ENCODE measurements around the gene HEXIM2. TPM values are rescaled to one million over a fixed set of nuclear protein-coding genes. Genes with fewer than 3 reads are reported as not detected.

The HEXIM2 gene
- total RNA-seq, 1 experiment from 2014 or later: 13.5 TPM

- ChIA-PET CTCF (interaction anchor here (1.2 to 4.4 kb wide), 3 partner anchors 9 to 26 kb away, joined by 5 to 36 read pairs (median 29); partner anchors contain the start of gene HEXIM1), POLR2A (interaction anchor here (0.7 to 7.0 kb wide), 7 partner anchors 10 to 23 kb away, joined by 4 to 176 read pairs (median 14); partner anchors contain the start of genes HEXIM1 and HEXIM2), RAD21 (ENCODE audit: low non-redundant PET in 1 of 2, low total read pairs in 2 of 2, uncharacterized antibody in 2 of 2, unreplicated experiment in 2 of 2) (interaction anchor here (1.2 to 1.4 kb wide), 2 partner anchors 11 kb away, joined by 5 read pairs; partner anchors contain the start of gene HEXIM2 (in 2 of the 2))
- Histone ChIP-seq H3K79me2 (ENCODE audit: insufficient read depth, low read length) (no peaks in the 10 kb centered on the region), H2AFZ (ENCODE audit: low read depth, low read length, poor library complexity, severe bottlenecking) (no peak overlapping the region), H3K36me3 (ENCODE audit: control insufficient read depth in 1 of 2, insufficient read depth in 2 of 2, low read length in 2 of 2) (no peaks in the 10 kb centered on the region), H3K4me3 (replicated peaks in 1 of 2; ENCODE audit: low read depth in 1 of 2, low read length in 2 of 2) (peak overlapping the region; percentile 28 to 60), H4K20me1 (ENCODE audit: insufficient read depth) (no peaks in the 10 kb centered on the region), H3K4me2 (ENCODE audit: low read length) (peak overlapping the region; percentile 98), H3K9me3 (ENCODE audit: control insufficient read depth in 1 of 2, insufficient read depth in 1 of 2, low read depth in 1 of 2, low read length in 2 of 2) (no peaks in the 10 kb centered on the region), H3K9ac (ENCODE audit: low read length) (peak overlapping the region; percentile 81), H3K27me3 (ENCODE audit: insufficient read depth, low read length) (no peaks in the 10 kb centered on the region), H3K4me1 (ENCODE audit: control insufficient read depth in 1 of 2, insufficient read depth in 2 of 2, low read length in 2 of 2) (peaks cover 64 to 70% of the 10 kb centered on the region in 2 experiments), H3K9me2 (ENCODE audit: insufficient read depth) (no peaks in the 10 kb centered on the region), H3K27ac (ENCODE audit: low read depth, low read length) (peak overlapping the region; percentile 99)
- TF ChIP-seq ZNF274 (IDR thresholded peaks at IDR 0.05; ENCODE audit: low read depth, low read length) (no peak), POLR2A (IDR thresholded peaks at IDR 0.05; ENCODE audit: borderline replicate concordance, extremely low read depth, insufficient read depth, insufficient read length) (no peak), POLR2AphosphoS5 (IDR thresholded peaks at IDR 0.05; ENCODE audit: low read depth, low read length) (no peak), CTCF (IDR thresholded peaks at IDR 0.05 in 2 of 3, conservative IDR thresholded peaks at IDR 0.05 in 1 of 3; ENCODE audit: borderline replicate concordance in 1 of 3, insufficient read depth in 1 of 3, low read depth in 2 of 3, low read length in 2 of 3) (no peak), JUND (IDR thresholded peaks at IDR 0.05) (no peak), EZH2phosphoT487 (IDR thresholded peaks at IDR 0.05; ENCODE audit: borderline replicate concordance) (no peak), ATF3 (IDR thresholded peaks at IDR 0.05) (no peak), RAD21 (IDR thresholded peaks at IDR 0.05; ENCODE audit: low read depth) (no peak), REST (IDR thresholded peaks at IDR 0.05; ENCODE audit: low read depth) (no peak), EGR1 (IDR thresholded peaks at IDR 0.05; ENCODE audit: low read depth) (no peak), MAX (IDR thresholded peaks at IDR 0.05) (no peak)
- intact Hi-C loops (cut with micrococcal nuclease): loop anchor here (2.0 kb wide), 1 partner anchor 23 kb away; the partner anchor contains the start of gene HEXIM1
- ATAC-seq (peak; percentile 15), DNase-seq (ENCODE audit: low read depth, low spot score) (no peak)
- BruUV-seq (replicated peaks): no TSS peak
These were observed 10.5 kb downstream of the HEXIM2 start for GRCh38 chr17:45172232-45172540.

All from HCT116 (cell line).